Measurements from ENCODE around the gene REXO1. TPM values are rescaled to one million over a fixed set of nuclear protein-coding genes. Genes with fewer than 3 reads are reported as not detected.

The REXO1 gene
- total and polyA plus RNA-seq, 2 experiments from 2014 or later, result 20.2 to 90.1 TPM

DNA sequence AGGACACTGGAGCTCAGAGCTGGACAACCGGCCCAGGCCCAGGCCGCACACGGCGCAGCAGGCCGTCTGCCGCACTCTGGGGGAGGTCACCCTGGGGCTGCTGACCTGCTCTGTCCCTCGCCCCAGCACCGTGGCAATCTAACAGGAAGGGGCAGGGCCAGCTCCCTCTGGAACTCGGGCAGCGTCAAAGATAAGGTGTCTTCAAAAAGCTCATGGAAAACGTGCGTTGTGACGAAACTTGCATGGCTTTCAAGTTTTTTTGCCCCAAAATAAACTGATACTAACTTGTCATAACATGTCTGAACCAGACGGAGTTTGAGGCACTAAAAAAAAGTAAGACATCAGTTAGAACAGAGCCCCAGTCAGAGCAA, 24.0 kb downstream of the REXO1 start (continued):
- TF ChIP-seq, protein P1, sequence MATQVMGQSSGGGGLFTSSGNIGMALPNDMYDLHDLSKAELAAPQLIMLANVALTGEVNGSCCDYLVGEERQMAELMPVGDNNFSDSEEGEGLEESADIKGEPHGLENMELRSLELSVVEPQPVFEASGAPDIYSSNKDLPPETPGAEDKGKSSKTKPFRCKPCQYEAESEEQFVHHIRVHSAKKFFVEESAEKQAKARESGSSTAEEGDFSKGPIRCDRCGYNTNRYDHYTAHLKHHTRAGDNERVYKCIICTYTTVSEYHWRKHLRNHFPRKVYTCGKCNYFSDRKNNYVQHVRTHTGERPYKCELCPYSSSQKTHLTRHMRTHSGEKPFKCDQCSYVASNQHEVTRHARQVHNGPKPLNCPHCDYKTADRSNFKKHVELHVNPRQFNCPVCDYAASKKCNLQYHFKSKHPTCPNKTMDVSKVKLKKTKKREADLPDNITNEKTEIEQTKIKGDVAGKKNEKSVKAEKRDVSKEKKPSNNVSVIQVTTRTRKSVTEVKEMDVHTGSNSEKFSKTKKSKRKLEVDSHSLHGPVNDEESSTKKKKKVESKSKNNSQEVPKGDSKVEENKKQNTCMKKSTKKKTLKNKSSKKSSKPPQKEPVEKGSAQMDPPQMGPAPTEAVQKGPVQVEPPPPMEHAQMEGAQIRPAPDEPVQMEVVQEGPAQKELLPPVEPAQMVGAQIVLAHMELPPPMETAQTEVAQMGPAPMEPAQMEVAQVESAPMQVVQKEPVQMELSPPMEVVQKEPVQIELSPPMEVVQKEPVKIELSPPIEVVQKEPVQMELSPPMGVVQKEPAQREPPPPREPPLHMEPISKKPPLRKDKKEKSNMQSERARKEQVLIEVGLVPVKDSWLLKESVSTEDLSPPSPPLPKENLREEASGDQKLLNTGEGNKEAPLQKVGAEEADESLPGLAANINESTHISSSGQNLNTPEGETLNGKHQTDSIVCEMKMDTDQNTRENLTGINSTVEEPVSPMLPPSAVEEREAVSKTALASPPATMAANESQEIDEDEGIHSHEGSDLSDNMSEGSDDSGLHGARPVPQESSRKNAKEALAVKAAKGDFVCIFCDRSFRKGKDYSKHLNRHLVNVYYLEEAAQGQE (IDR thresholded peaks at IDR 0.05; ENCODE audit: unreplicated experiment), result no peak
- TF ChIP-seq, protein P2, sequence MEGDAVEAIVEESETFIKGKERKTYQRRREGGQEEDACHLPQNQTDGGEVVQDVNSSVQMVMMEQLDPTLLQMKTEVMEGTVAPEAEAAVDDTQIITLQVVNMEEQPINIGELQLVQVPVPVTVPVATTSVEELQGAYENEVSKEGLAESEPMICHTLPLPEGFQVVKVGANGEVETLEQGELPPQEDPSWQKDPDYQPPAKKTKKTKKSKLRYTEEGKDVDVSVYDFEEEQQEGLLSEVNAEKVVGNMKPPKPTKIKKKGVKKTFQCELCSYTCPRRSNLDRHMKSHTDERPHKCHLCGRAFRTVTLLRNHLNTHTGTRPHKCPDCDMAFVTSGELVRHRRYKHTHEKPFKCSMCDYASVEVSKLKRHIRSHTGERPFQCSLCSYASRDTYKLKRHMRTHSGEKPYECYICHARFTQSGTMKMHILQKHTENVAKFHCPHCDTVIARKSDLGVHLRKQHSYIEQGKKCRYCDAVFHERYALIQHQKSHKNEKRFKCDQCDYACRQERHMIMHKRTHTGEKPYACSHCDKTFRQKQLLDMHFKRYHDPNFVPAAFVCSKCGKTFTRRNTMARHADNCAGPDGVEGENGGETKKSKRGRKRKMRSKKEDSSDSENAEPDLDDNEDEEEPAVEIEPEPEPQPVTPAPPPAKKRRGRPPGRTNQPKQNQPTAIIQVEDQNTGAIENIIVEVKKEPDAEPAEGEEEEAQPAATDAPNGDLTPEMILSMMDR (conservative IDR thresholded peaks at IDR 0.05; ENCODE audit: low read depth in 2 of 2), result no peak
- TF ChIP-seq CREB1 (CRISPR knock-in tag; IDR thresholded peaks at IDR 0.05; ENCODE audit: low read depth), result no peak
- TF ChIP-seq, protein P3, sequence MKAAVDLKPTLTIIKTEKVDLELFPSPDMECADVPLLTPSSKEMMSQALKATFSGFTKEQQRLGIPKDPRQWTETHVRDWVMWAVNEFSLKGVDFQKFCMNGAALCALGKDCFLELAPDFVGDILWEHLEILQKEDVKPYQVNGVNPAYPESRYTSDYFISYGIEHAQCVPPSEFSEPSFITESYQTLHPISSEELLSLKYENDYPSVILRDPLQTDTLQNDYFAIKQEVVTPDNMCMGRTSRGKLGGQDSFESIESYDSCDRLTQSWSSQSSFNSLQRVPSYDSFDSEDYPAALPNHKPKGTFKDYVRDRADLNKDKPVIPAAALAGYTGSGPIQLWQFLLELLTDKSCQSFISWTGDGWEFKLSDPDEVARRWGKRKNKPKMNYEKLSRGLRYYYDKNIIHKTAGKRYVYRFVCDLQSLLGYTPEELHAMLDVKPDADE (IDR thresholded peaks at IDR 0.05), result no peak
- no peak for TF ChIP-seq ZNF331 (CRISPR knock-in tag; IDR thresholded peaks at IDR 0.05; ENCODE audit: low read depth)
- TF ChIP-seq NANOG (IDR thresholded peaks at IDR 0.05; ENCODE audit: borderline replicate concordance), result no peak
- TF ChIP-seq ZNF114 (CRISPR knock-in tag; IDR thresholded peaks at IDR 0.05), result no peak
- no peak for TF ChIP-seq EZH2 (IDR thresholded peaks at IDR 0.05; ENCODE audit: low read depth, unreplicated experiment)
- TF ChIP-seq STAT1 (IDR thresholded peaks at IDR 0.05; ENCODE audit: unreplicated experiment), result no peak
- no peak for TF ChIP-seq EZH2phosphoT487 (IDR thresholded peaks at IDR 0.05; ENCODE audit: unreplicated experiment)
- no peak for TF ChIP-seq JUNB (IDR thresholded peaks at IDR 0.05; ENCODE audit: unreplicated experiment)

DNA sequence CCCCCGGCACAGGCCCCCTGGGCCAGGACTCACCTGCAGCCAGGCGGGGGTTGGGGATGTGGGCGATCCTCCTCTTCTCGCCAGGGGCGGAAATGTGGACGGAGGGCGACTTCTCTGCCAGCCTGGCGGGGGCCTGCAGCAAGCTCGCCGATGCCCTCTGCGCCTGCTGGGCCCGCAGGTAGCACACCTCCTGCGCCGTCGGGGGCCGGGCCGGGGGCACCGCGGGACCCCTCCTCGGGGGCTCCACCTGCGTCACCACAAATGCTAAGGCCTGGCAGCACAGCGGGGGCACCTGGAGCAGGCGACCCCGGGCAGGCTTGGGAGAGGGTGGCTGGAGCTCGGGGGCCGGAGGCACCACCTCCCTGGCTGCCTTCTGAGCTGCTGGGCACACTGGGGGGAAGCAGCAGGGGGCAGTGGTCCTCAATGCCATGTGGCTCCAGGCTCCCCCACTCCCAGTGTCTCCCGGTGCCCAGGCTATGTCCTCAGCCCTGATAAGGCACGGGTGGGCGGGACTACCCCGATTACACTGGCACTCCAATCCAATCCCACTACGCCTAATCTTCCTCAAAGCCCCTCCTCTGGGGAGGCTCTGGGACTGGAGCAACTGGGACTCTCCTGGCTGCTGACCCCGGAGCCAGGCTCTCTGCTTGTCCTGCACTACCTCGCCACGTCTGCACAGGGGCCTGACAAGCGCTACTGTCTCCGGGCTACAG, 24.6 kb downstream of the REXO1 start:
- Mint-ChIP-seq H3K9me3 (no peaks in the 10 kb centered on the region), H3K27me3 (ENCODE audit: insufficient read depth, low read depth, poor library complexity) (peaks cover 4% of the 10 kb centered on the region), H3K4me1 (peaks cover 8% of the 10 kb centered on the region), H3K27ac (no peak overlapping the region), H3K36me3 (ENCODE audit: low read depth) (peaks cover 34% of the 10 kb centered on the region), H3K4me3 (no peak overlapping the region)
- no peaks in the 10 kb centered on the region for H3K4me1 ChIP-seq (ENCODE audit: insufficient read depth)
- H3K27me3 ChIP-seq (ENCODE audit: insufficient read depth), result no peaks in the 10 kb centered on the region
- no peaks in the 10 kb centered on the region for H4K20me1 ChIP-seq (replicated peaks; ENCODE audit: insufficient read depth)
- no peak overlapping the region for H3K4me2 ChIP-seq
- DNase-seq (ENCODE audit: low spot score), result no peak
- no peaks in the 10 kb centered on the region for H3K36me3 ChIP-seq (ENCODE audit: insufficient read depth)
- H3F3A ChIP-seq (replicated peaks; ENCODE audit: low read depth), result 0 out of 2 replicates have a peak, but pooled peaks cover 4% of the 10 kb centered on the region
- no peak overlapping the region for H3K4me3 ChIP-seq
- H3K79me2 ChIP-seq (replicated peaks; ENCODE audit: insufficient read depth), result no peaks in the 10 kb centered on the region
- H2AFZ ChIP-seq, result no peak overlapping the region
- no peaks in the 10 kb centered on the region for H3K9me2 ChIP-seq (ENCODE audit: insufficient read depth)
- H3K27ac ChIP-seq (ENCODE audit: low read depth), result no peak overlapping the region
- no peak for ATAC-seq
- no peak for TF ChIP-seq EZH2phosphoT487 (IDR thresholded peaks at IDR 0.05; ENCODE audit: unreplicated experiment)
- TF ChIP-seq, protein P2 (conservative IDR thresholded peaks at IDR 0.05; ENCODE audit: low read depth in 2 of 2), result no peak
- TF ChIP-seq ZNF331 (CRISPR knock-in tag; IDR thresholded peaks at IDR 0.05; ENCODE audit: low read depth), result no peak
- no peak for TF ChIP-seq NANOG (IDR thresholded peaks at IDR 0.05; ENCODE audit: borderline replicate concordance)
- no peak for TF ChIP-seq CREB1 (CRISPR knock-in tag; IDR thresholded peaks at IDR 0.05; ENCODE audit: low read depth)
- TF ChIP-seq, protein P3 (IDR thresholded peaks at IDR 0.05), result no peak
- TF ChIP-seq, protein P1 (IDR thresholded peaks at IDR 0.05; ENCODE audit: unreplicated experiment), result no peak
- TF ChIP-seq EZH2 (IDR thresholded peaks at IDR 0.05; ENCODE audit: low read depth, unreplicated experiment), result no peak
- TF ChIP-seq STAT1 (IDR thresholded peaks at IDR 0.05; ENCODE audit: unreplicated experiment), result no peak
- TF ChIP-seq ZNF114 (CRISPR knock-in tag; IDR thresholded peaks at IDR 0.05), result no peak
- no peak for TF ChIP-seq JUNB (IDR thresholded peaks at IDR 0.05; ENCODE audit: unreplicated experiment)
